ENCODE measurements around the gene DDB1. TPM values are rescaled to one million over a fixed set of nuclear protein-coding genes. Genes with fewer than 3 reads are reported as not detected.

DDB1 gene
- total and polyA plus RNA-seq, 10 of the 15 experiments (the other 5 are each of a cell fraction or from before 2014, with no cell fraction given): 136 to 272 (median 216) TPM

DNA sequence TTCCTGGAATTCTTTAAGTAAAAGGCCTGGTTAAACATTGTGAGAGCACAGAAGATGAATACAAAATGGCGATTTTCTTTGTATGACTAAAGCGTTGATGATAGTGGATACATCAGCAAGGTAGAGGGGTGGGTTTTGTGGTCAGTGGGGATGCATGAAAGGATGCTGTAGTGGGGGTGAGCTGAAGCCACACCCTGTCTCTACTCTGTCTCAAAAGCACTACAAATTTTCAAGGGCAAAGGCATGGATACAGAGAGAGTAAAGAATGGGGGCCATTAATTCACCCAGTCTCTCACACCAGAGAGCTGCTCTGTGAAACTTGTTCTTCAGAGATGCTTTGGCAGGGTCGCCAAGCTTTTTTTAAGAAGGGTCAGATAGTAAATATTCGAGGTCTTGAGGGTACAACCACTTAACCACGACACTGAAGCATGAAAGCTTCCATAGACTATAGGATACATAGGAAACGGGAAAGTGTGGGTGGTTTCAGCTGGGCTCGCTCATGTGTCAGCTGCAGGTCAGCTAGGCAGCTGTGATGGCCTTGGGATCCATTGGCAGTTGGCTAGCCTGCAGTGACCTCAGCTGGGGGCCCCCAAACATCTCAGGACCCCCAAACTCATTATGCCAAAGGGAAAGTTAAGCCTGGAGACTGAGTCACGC lies 37.6 kb upstream of the DDB1 start (continued):
- TF ChIP-seq PRDM15 (CRISPR knock-in tag; IDR thresholded peaks at IDR 0.05) (no peak), YY1 (IDR thresholded peaks at IDR 0.05; ENCODE audit: low read depth, low read length) (0 out of 2 replicates have a peak, but pooled peaks have one; percentile 24), PAX5 (IDR thresholded peaks at IDR 0.05; ENCODE audit: borderline replicate concordance, low read depth, low read length) (peak; percentile 76), BCL3 (IDR thresholded peaks at IDR 0.05; ENCODE audit: borderline replicate concordance, insufficient read depth, low read depth, low read length, poor library complexity, severe bottlenecking) (no peak), IKZF1 (conservative IDR thresholded peaks at IDR 0.05) (peak; percentile 75), NFYB (IDR thresholded peaks at IDR 0.05; ENCODE audit: insufficient read depth, low read depth, low read length) (no peak), RBBP5 (conservative IDR thresholded peaks at IDR 0.05) (no peak), RUNX3 (IDR thresholded peaks at IDR 0.05; ENCODE audit: low read length) (peak; percentile 69), ETV6 (conservative IDR thresholded peaks at IDR 0.05 in 1 of 2, IDR thresholded peaks at IDR 0.05 in 1 of 2; ENCODE audit: borderline replicate concordance in 1 of 2, low read depth in 1 of 2) (no peak), SMAD5 (IDR thresholded peaks at IDR 0.05; ENCODE audit: low read depth) (no peak), DPF2 (IDR thresholded peaks at IDR 0.05) (no peak), KAT2A (conservative IDR thresholded peaks at IDR 0.05; ENCODE audit: control insufficient read depth, low read depth, low read length) (no peak), SREBF2 (IDR thresholded peaks at IDR 0.05; ENCODE audit: low read length) (no peak), SUZ12 (IDR thresholded peaks at IDR 0.05; ENCODE audit: unreplicated experiment) (no peak)
- TF ChIP-seq, protein P1, sequence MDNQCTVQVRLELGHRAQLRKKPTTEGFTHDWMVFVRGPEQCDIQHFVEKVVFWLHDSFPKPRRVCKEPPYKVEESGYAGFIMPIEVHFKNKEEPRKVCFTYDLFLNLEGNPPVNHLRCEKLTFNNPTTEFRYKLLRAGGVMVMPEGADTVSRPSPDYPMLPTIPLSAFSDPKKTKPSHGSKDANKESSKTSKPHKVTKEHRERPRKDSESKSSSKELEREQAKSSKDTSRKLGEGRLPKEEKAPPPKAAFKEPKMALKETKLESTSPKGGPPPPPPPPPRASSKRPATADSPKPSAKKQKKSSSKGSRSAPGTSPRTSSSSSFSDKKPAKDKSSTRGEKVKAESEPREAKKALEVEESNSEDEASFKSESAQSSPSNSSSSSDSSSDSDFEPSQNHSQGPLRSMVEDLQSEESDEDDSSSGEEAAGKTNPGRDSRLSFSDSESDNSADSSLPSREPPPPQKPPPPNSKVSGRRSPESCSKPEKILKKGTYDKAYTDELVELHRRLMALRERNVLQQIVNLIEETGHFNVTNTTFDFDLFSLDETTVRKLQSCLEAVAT (IDR thresholded peaks at IDR 0.05): no peak
- TF ChIP-seq, protein P2, sequence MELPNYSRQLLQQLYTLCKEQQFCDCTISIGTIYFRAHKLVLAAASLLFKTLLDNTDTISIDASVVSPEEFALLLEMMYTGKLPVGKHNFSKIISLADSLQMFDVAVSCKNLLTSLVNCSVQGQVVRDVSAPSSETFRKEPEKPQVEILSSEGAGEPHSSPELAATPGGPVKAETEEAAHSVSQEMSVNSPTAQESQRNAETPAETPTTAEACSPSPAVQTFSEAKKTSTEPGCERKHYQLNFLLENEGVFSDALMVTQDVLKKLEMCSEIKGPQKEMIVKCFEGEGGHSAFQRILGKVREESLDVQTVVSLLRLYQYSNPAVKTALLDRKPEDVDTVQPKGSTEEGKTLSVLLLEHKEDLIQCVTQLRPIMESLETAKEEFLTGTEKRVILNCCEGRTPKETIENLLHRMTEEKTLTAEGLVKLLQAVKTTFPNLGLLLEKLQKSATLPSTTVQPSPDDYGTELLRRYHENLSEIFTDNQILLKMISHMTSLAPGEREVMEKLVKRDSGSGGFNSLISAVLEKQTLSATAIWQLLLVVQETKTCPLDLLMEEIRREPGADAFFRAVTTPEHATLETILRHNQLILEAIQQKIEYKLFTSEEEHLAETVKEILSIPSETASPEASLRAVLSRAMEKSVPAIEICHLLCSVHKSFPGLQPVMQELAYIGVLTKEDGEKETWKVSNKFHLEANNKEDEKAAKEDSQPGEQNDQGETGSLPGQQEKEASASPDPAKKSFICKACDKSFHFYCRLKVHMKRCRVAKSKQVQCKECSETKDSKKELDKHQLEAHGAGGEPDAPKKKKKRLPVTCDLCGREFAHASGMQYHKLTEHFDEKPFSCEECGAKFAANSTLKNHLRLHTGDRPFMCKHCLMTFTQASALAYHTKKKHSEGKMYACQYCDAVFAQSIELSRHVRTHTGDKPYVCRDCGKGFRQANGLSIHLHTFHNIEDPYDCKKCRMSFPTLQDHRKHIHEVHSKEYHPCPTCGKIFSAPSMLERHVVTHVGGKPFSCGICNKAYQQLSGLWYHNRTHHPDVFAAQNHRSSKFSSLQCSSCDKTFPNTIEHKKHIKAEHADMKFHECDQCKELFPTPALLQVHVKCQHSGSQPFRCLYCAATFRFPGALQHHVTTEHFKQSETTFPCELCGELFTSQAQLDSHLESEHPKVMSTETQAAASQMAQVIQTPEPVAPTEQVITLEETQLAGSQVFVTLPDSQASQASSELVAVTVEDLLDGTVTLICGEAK (IDR thresholded peaks at IDR 0.05; ENCODE audit: borderline replicate concordance): 0 out of 2 replicates have a peak, but pooled peaks have one; percentile 1
- TF ChIP-seq, protein P3, sequence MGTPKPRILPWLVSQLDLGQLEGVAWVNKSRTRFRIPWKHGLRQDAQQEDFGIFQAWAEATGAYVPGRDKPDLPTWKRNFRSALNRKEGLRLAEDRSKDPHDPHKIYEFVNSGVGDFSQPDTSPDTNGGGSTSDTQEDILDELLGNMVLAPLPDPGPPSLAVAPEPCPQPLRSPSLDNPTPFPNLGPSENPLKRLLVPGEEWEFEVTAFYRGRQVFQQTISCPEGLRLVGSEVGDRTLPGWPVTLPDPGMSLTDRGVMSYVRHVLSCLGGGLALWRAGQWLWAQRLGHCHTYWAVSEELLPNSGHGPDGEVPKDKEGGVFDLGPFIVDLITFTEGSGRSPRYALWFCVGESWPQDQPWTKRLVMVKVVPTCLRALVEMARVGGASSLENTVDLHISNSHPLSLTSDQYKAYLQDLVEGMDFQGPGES (IDR thresholded peaks at IDR 0.05): no peak

All from GM12878 (cell line).